Loucy (cell line): ENCODE data around the gene MBD3L1.

Experiments used
- CTCF ChIP-seq: fragments of 200-600 bp; sonication (generic); conservative IDR thresholded peaks from 2 replicates; pipeline ENCODE4 v1.5.1; 2014; ENCODE audit warnings: mild to moderate bottlenecking, antibody characterized with exemption, low read length
- EZH2phosphoT487 ChIP-seq: fragments of 200-600 bp; IDR thresholded peaks from 2 replicates; pipeline ENCODE4 v1.6.1; 2018; ENCODE audit warnings: antibody characterized with exemption, mild to moderate bottlenecking, moderate library complexity, borderline replicate concordance

GRCh38 chr19:8850488-8850887 is 18.3 kb downstream of the MBD3L1 start:
- TF ChIP-seq EZH2phosphoT487, result no peak
- TF ChIP-seq CTCF, result no peak
